Keratinocyte (primary cell): Measurements from ENCODE around the gene UTP14A. TPM values are rescaled to one million over a fixed set of nuclear protein-coding genes. Genes with fewer than 3 reads are reported as not detected.

Experiments
- DNase-seq: peaks from one replicate; pipeline ENCODE4 v3.0.0-alpha.2; 2011; ENCODE audit warnings: low read depth, missing footprints, low spot score
- FAIRE-seq: peaks from 2 replicates; lab custom pipeline; 2011; peaks lifted over from hg19 to GRCh38; lab: Jason Lieb, UNC
- H2AFZ ChIP-seq: 2 replicates; pipeline ENCODE4 v1.6.0; 2012; ENCODE audit warnings: low read length, control low read depth, inconsistent platforms; ENCODE audit not compliant: control insufficient read depth
- H3K27ac ChIP-seq: 2 replicates; pipeline ENCODE4 v1.5.1; 2011; ENCODE audit warnings: low read length; ENCODE audit not compliant: control insufficient read depth, insufficient read depth
- H3K27me3 ChIP-seq: 3 replicates; pipeline ENCODE4 v1.6.0; 2011; ENCODE audit warnings: low read length; ENCODE audit not compliant: control insufficient read depth, insufficient read depth; ENCODE audit errors: extremely low read depth
- H3K36me3 ChIP-seq, 2 experiments: 2 replicates in 1 of 2; 3 replicates in 1 of 2; pipeline ENCODE4 v1.5.1; 2011; ENCODE audit warnings: low read length in 2 of 2, mild to moderate bottlenecking in 1 of 2; ENCODE audit not compliant: control insufficient read depth in 2 of 2, insufficient read depth in 2 of 2; ENCODE audit errors: extremely low read depth in 1 of 2
- H3K4me1 ChIP-seq: 3 replicates; pipeline ENCODE4 v1.5.1; 2011; ENCODE audit warnings: low read length; ENCODE audit not compliant: control insufficient read depth, insufficient read depth; ENCODE audit errors: extremely low read depth
- H3K4me2 ChIP-seq: 3 replicates; pipeline ENCODE4 v1.6.0; 2011; ENCODE audit warnings: low read depth, low read length; ENCODE audit not compliant: control insufficient read depth, insufficient read depth; ENCODE audit errors: extremely low read depth
- H3K4me3 ChIP-seq, 3 experiments: fragments of 200-600 bp in 1 of 3; sonication (generic) in 1 of 3; 2 replicates in 2 of 3; 3 replicates in 1 of 3; pipeline ENCODE4 v1.5.1; 2011 to 2016; ENCODE audit warnings: low read length in 3 of 3, mild to moderate bottlenecking in 3 of 3, control low read depth in 2 of 3, inconsistent platforms in 1 of 3, low read depth in 1 of 3, mixed read lengths in 1 of 3, mixed run types in 1 of 3, moderate library complexity in 1 of 3; ENCODE audit not compliant: control insufficient read depth in 2 of 3, insufficient read depth in 2 of 3; ENCODE audit errors: extremely low read depth in 1 of 3
- H3K79me2 ChIP-seq: 2 replicates; pipeline ENCODE4 v1.6.0; 2012; ENCODE audit warnings: low read length; ENCODE audit not compliant: control insufficient read depth, insufficient read depth
- H3K9ac ChIP-seq: 3 replicates; pipeline ENCODE4 v1.6.0; 2011; ENCODE audit warnings: low read length; ENCODE audit not compliant: control insufficient read depth, insufficient read depth; ENCODE audit errors: extremely low read depth
- H3K9me1 ChIP-seq: 3 replicates; pipeline ENCODE4 v1.6.0; 2011; ENCODE audit warnings: low read length; ENCODE audit not compliant: control insufficient read depth, insufficient read depth; ENCODE audit errors: extremely low read depth
- H3K9me3 ChIP-seq: 2 replicates; pipeline ENCODE4 v1.5.1; 2012; ENCODE audit warnings: low read depth, low read length; ENCODE audit not compliant: control insufficient read depth
- H4K20me1 ChIP-seq: 3 replicates; pipeline ENCODE4 v1.6.0; 2011; ENCODE audit warnings: low read length; ENCODE audit not compliant: control insufficient read depth, insufficient read depth; ENCODE audit errors: extremely low read depth
- EZH2 ChIP-seq: IDR thresholded peaks from one replicate; pipeline ENCODE4 v1.6.1; 2012; ENCODE audit warnings: inconsistent platforms, mild to moderate bottlenecking, low read length, moderate library complexity
- dilution Hi-C: fragments of 300-500 bp; cut with MboI; formaldehyde crosslinking; loops from one replicate; pipeline ENCODE4 v1.7.0; 2020; ENCODE audit warnings: low sequenced_read_pairs; ENCODE audit not compliant: extremely low pct_ligation_motif_present
- polyA plus RNA-seq, 5 experiments: library from polyadenylated mRNA; depleted of rRNA in 3 of 5; stranded (reverse) in 3 of 5; stranded (forward) in 1 of 5; unstranded in 1 of 5; fragments of >200 nt; gene quantifications; 1 replicate in 1 of 5; 2 replicates in 3 of 5; 3 replicates in 1 of 5; pipeline versions ENCODE4 v1.2.1 to v1.2.3, GENCODE V29; 2011 to 2012; ENCODE audit warnings: missing spikeins in 2 of 5, low read depth in 1 of 5, low replicate concordance in 1 of 5
- TF ChIP-seq, protein P1 (sequence below), 3 experiments: IDR thresholded peaks in 1 of 3; conservative IDR thresholded peaks in 1 of 3; optimal IDR thresholded peaks in 1 of 3; 2 replicates in 2 of 3; 3 replicates in 1 of 3; pipeline versions ENCODE3 to v1.5.1; 2011; ENCODE audit warnings: low read length in 3 of 3, mild to moderate bottlenecking in 3 of 3, moderate library complexity in 2 of 3, control low read depth in 1 of 3, inconsistent platforms in 1 of 3; ENCODE audit not compliant: insufficient read depth in 2 of 3; ENCODE audit errors: extremely low read depth in 1 of 3

Gene UTP14A
- polyA plus RNA-seq, 1 donor (not counting 4 experiments of a cell fraction or from before 2014, with no cell fraction given), result 30.6 TPM

DNA sequence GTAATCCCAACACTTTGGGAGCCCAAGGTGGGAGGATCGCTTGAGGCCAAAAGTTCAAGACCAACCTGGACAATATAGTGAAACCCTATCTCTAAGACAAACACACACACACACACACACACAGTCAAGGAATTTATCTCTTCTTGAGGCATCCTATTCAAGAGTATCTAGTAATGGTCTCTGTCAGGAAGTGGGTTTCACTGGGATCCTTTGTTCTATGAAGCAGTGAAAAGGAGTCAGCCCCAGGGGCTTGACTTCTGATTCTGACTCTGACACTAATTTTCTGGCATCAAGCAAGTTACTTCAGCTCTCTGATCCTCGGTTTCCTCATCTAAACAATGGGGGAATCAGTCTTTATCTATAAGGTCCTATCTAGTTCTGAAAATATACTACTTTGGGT lies 34.8 kb downstream of the UTP14A start:
- no peak overlapping the region for H3K27ac ChIP-seq
- TF ChIP-seq, protein P1, sequence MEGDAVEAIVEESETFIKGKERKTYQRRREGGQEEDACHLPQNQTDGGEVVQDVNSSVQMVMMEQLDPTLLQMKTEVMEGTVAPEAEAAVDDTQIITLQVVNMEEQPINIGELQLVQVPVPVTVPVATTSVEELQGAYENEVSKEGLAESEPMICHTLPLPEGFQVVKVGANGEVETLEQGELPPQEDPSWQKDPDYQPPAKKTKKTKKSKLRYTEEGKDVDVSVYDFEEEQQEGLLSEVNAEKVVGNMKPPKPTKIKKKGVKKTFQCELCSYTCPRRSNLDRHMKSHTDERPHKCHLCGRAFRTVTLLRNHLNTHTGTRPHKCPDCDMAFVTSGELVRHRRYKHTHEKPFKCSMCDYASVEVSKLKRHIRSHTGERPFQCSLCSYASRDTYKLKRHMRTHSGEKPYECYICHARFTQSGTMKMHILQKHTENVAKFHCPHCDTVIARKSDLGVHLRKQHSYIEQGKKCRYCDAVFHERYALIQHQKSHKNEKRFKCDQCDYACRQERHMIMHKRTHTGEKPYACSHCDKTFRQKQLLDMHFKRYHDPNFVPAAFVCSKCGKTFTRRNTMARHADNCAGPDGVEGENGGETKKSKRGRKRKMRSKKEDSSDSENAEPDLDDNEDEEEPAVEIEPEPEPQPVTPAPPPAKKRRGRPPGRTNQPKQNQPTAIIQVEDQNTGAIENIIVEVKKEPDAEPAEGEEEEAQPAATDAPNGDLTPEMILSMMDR (optimal IDR thresholded peaks at IDR 0.05 in 1 of 3, IDR thresholded peaks at IDR 0.05 in 1 of 3, conservative IDR thresholded peaks at IDR 0.05 in 1 of 3; ENCODE audit: extremely low read depth in 1 of 3, insufficient read depth in 2 of 3, low read length in 3 of 3), result no peak
- no peak for TF ChIP-seq EZH2
- H3K79me2 ChIP-seq, result no peaks in the 10 kb centered on the region
- FAIRE-seq (no peak), DNase-seq (no peak)
- no peaks in the 10 kb centered on the region for H4K20me1 ChIP-seq
- H3K9me3 ChIP-seq, result no peaks in the 10 kb centered on the region
- H3K27me3 ChIP-seq, result peaks cover 3% of the 10 kb centered on the region
- no peak overlapping the region for H3K4me2 ChIP-seq
- no peaks in the 10 kb centered on the region for H3K9me1 ChIP-seq
- no peak overlapping the region for H3K4me3 ChIP-seq
- dilution Hi-C loops, result no loop called here
- no peak overlapping the region for H3K9ac ChIP-seq
- H3K36me3 ChIP-seq, result no peaks in the 10 kb centered on the region
- H3K4me1 ChIP-seq, result no peaks in the 10 kb centered on the region
- no peak overlapping the region for H2AFZ ChIP-seq

DNA sequence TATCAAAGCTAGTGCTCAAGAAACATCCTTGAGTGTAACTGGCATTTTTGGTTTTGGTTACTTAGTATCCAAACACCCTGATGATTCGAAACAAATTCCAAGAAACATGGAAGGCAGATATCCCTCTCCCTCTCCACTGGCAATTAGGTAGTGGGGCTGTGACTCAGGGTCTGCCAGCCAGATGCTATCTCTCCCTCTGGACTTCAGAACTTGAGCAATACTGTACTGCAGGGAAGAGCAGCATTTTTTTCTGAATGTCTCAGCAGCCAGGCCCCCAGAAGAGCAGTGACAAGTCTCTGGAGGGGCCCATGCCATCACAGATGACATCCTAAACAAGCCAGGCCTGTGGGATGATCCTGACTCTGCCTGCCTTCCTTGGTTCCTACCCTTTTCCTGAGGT lies 39.2 kb downstream of the UTP14A start:
- Histone ChIP-seq H3K27me3 (peaks cover 3% of the 10 kb centered on the region), H3K9me3 (no peaks in the 10 kb centered on the region), H3K9ac (no peak overlapping the region), H3K79me2 (no peaks in the 10 kb centered on the region), H3K36me3 (no peaks in the 10 kb centered on the region), H3K4me2 (no peak overlapping the region), H2AFZ (no peak overlapping the region), H3K4me1 (no peaks in the 10 kb centered on the region), H3K27ac (no peak overlapping the region), H4K20me1 (no peaks in the 10 kb centered on the region), H3K4me3 (no peak overlapping the region), H3K9me1 (no peaks in the 10 kb centered on the region)
- FAIRE-seq (no peak), DNase-seq (no peak)
- TF ChIP-seq EZH2, result no peak
- TF ChIP-seq, protein P1 (optimal IDR thresholded peaks at IDR 0.05 in 1 of 3, IDR thresholded peaks at IDR 0.05 in 1 of 3, conservative IDR thresholded peaks at IDR 0.05 in 1 of 3; ENCODE audit: extremely low read depth in 1 of 3, insufficient read depth in 2 of 3, low read length in 3 of 3), result no peak
- dilution Hi-C loops, result no loop called here
